ENCODE data around the gene EPS15.

Gene EPS15

DNA sequence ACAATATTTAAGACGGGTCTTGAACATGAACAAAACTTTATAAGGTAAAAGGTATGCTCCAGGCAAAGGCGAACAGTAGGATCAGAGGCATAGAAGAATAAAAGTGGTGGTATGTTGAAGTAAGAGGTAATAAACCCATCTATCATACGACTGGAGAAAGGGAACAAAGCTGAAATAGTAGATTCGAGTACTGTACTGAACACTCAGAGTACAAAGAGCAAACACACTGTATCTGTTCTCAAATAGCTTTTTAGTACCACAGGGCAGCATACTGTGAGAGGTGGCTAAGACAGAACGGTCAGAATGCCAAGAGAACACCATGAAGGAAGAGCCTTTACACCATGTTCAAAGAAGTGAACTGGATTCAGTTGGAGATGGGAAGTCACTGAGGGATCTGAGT lies 83.2 kb downstream of the EPS15 start:
- FAIRE-seq (no peak), DNase-seq (ENCODE audit: insufficient read length, low spot score) (no peak)
- TF ChIP-seq, protein P1, sequence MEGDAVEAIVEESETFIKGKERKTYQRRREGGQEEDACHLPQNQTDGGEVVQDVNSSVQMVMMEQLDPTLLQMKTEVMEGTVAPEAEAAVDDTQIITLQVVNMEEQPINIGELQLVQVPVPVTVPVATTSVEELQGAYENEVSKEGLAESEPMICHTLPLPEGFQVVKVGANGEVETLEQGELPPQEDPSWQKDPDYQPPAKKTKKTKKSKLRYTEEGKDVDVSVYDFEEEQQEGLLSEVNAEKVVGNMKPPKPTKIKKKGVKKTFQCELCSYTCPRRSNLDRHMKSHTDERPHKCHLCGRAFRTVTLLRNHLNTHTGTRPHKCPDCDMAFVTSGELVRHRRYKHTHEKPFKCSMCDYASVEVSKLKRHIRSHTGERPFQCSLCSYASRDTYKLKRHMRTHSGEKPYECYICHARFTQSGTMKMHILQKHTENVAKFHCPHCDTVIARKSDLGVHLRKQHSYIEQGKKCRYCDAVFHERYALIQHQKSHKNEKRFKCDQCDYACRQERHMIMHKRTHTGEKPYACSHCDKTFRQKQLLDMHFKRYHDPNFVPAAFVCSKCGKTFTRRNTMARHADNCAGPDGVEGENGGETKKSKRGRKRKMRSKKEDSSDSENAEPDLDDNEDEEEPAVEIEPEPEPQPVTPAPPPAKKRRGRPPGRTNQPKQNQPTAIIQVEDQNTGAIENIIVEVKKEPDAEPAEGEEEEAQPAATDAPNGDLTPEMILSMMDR (IDR thresholded peaks at IDR 0.05; ENCODE audit: insufficient read depth, missing control alignments) = no peak

DNA sequence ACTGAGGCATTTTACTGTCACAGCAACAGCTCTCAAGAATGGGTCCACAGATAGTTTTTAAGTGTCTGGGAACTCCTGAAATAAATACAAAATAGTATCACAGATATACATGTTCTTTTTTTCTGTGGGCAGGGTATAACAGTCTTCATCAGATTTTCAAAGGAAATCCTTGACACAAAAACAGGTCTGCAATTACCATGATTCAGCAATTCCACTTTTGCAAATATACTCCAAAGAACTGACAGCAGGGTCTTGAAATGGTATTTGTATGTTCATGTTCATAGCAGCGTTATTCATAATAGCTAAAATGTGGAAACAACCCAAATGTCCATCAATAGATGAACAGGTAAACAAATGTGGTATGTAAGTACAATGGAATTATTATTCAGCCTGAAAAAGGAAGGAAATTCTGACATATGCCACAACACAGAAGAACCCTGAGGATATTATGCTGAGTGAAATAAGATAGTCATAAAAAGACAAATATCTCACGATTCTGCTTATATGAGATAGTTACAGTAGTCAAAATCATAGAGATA lies 85.0 kb downstream of the EPS15 start:
- no peak for FAIRE-seq
- DNase-seq (ENCODE audit: insufficient read length, low spot score) = no peak
- TF ChIP-seq, protein P1 (IDR thresholded peaks at IDR 0.05; ENCODE audit: insufficient read depth, missing control alignments) = no peak

DNA sequence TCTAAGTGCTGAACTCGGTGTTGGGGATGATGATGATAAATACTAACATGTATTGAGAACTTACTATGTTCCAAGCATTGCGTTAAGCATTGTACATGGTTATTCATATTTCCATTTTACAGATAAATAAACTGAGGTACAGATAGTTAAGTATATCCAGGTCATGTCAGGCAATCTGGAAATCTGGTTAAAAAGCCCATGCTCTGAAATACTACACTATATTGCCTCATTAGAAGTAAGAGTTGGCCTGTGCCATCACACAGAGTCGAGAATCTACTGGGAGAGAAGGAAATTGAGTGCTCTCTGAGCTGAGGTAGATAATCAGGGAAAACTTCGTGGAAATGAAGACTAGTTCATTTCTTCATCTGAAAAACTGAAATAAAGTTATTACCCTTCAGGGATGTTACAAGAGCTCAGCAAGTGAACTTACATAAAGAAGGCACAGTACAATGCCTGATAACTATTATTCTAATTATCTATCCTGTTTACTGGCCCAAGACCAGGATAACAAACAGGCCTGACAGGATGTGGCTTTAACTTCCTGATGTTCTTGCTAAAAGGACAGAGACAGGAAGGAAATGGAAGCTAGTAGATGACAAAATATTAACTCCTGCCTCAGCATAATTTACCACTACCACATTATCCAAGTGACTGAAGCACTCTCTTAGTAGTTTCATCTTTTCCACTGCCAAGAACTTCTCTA lies 85.6 kb downstream of the EPS15 start:
- peak; percentile 16 for FAIRE-seq
- TF ChIP-seq, protein P1 (IDR thresholded peaks at IDR 0.05; ENCODE audit: insufficient read depth, missing control alignments) = no peak
- DNase-seq (ENCODE audit: insufficient read length, low spot score) = no peak

DNA sequence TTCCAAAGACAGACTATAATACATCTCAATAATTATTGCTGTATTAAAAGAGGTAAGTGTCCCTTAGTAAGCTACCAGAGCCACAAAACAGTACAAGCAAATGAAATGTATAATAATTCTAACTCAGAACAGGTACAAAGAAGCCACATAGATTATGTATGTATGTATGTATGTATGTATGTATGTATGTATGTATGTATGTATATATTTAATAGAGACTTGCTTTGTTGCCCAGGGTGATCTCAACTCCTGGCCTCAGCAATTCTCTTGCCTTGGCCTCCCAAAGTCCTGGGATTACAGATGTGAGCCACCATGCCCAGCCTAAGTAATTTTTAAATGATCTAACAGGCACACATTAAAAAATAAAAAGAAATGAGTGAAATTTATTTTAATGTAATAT lies 86.9 kb downstream of the EPS15 start:
- DNase-seq (ENCODE audit: insufficient read length, low spot score) = no peak
- FAIRE-seq = no peak
- TF ChIP-seq, protein P1 (IDR thresholded peaks at IDR 0.05; ENCODE audit: insufficient read depth, missing control alignments) = no peak

DNA sequence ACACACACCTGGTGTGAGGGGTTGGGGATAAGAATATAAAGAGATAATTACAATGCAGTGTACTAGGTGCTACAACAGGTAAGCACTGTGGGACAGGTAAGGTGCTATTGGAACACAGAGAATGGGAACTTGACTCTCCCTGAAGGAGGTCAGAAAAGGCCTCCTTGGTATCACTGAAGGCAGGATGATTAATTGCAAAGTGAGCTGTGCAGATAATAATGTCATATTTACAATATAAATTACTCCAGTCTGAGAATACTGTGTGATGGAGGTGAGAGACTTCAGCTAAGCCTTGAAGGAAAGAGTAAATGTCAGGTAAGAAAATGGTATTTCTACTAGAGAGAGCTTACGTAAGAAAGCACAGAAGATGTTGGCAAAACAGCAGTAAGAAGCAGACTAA lies 91.6 kb downstream of the EPS15 start:
- no peak for DNase-seq (ENCODE audit: insufficient read length, low spot score)
- TF ChIP-seq, protein P1 (IDR thresholded peaks at IDR 0.05; ENCODE audit: insufficient read depth, missing control alignments) = no peak
- FAIRE-seq = no peak

DNA sequence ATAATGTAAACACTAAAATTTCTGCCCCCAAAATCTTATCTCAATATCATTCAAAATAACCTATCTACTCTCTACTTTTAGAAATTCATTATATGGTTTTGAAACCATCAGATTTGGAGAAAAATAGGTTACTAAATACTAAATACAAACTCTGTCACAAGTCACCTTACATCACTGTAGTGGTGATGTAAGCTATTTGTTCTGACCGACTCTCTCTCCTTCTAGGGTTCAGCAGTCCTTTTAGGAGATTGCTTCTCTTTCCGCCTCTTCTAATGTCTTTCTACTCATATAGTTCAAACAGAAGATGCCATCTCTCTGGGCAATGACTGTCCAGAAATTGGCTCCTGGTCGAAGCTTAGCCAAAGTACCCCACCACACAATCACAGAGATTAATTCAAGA lies 93.1 kb downstream of the EPS15 start:
- TF ChIP-seq, protein P1 (IDR thresholded peaks at IDR 0.05; ENCODE audit: insufficient read depth, missing control alignments) = no peak
- FAIRE-seq = no peak
- no peak for DNase-seq (ENCODE audit: insufficient read length, low spot score)

DNA sequence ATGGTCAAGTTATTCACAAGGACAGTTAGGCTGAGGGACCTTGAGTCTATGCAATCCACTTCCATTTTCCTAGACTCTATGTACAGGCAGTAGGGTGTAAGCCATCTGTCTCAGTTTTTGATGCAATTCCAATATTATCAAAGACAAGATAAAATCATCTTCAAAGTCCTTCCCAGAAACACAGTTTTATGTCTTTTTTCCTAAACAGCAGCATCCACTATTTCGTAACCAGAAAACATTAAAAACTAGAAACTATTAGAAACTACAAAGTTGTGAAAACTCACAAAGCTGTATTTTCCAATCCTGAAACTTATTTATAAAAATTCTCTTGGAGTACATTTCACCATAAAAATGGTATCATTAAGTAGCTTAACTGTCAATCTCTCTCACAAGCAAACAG lies 93.8 kb downstream of the EPS15 start:
- DNase-seq (ENCODE audit: insufficient read length, low spot score) = no peak
- TF ChIP-seq, protein P1 (IDR thresholded peaks at IDR 0.05; ENCODE audit: insufficient read depth, missing control alignments) = no peak
- FAIRE-seq = no peak
